CD4-positive, alpha-beta T cell treated with Interleukin-4 for 4 hours (primary cell): ENCODE results near the gene ZCCHC17.

ENCODE experiments used
- DNase-seq: peaks from one replicate; pipeline ENCODE4 v3.0.0-alpha.2; 2020

ZCCHC17 gene

DNA sequence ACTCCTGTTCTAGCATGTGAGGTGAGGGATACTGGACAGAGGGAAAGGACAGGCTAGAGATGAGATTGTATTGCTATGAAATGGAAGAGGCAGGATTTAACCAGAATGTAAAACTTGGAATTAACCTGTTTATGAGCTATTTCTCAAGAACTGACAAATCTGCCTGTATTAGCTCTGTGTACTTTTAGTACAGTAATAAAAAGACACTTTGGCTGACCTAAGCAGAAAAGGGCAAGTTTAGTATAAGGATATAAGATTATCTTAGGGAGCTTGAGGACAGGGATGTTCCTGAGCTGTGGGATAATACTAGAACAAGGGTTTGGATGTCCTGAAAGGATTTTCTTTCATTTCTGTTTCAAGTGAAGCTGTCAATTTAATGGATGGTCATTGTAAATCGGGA is 11.2 kb downstream of the ZCCHC17 start:
- DNase-seq, result no peak

DNA sequence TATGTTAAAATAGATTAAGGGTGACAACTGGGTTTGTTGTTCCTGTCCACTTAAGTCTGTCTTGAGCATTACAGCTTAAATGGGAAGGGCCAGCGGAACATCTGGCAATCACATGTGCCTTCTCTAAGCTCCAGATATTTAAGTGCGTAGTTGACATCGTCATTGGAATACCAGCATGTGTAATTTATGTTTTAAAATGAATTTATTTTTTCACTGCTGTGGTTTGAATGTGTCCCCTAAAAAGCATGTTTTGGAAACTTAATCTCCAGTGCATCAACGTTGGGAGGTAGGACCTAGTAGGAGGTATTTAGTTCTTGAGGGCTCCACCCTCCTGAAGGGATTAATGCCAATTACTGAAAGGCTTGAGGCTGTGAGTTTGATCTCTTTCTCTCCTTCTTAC is 13.4 kb downstream of the ZCCHC17 start:
- DNase-seq, result no peak

DNA sequence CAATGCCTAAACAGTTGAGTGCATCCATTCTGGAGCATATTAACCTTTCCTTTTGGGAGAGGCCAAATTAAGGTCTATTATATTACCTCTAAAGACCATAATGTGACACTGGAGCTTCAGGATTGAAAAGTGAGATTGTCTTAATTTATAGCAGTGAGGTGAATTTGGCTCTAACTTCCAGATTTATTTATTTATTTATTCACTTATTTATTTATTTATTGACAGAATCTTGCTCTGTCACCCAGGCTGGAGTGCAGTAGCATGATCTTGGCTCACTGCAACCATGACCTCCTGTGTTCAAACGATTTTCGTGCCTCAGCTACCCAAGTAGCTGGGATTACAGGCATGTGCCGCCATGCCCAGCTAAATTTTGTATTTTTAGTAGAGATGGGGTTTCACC is 19.1 kb downstream of the ZCCHC17 start:
- DNase-seq, result no peak

DNA sequence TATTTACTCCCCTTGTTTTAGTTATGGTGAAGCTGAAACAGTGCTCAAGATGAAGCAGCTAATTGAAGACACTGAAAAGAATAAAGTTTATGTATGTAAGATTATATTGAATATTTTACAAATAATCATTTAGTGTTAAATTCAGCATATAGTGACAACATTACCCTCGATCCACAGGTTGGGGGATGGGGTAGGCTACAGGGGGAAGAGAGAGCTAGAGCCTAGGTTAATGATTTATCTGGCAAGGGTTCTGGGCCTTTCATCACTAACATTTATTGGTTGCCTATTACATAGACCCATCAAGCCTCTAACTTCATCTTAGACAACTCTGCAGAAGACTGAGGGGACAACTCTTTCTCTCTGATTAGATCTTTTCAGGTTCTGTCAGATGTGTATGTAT is 21.3 kb downstream of the ZCCHC17 start:
- no peak for DNase-seq

DNA sequence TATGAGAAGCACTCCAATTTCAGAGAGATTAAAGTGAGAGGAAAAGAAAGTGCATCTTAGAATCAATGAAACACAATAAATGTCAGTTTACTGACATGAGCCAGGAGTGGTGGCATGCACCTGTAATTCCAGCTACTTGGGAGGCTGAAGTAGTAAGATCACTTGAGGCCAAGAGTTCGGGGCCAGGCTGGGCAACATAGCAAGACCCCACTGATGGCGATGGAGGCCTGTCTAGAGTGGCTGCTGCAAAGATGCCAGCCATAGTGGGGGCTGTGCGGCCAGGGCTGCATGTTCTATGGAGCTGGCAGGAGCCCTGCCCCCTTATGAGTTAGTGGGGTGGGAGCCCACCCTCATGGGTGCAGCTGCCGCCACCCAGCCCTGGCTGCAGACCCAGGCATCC is 27.3 kb downstream of the ZCCHC17 start:
- no peak for DNase-seq

DNA sequence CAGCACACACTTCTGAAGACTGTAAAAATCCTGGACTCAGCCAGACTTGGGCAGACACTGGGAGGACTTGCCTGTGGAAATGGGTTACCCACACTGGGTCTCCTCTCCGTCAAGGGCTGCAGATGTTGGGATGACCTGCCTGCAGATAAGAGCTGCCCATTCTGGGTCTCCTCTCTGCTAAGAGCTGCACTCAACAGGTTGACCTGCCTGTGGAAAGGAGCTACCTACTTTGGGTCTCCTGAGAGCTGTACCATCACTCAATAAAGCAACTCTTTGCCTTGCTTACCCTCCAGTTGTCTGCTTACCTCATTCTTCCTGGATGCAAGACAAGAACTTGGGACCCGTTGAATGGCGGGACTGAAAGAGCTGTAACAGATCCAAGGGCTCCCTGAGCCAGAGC is 28.2 kb downstream of the ZCCHC17 start:
- DNase-seq, result no peak

DNA sequence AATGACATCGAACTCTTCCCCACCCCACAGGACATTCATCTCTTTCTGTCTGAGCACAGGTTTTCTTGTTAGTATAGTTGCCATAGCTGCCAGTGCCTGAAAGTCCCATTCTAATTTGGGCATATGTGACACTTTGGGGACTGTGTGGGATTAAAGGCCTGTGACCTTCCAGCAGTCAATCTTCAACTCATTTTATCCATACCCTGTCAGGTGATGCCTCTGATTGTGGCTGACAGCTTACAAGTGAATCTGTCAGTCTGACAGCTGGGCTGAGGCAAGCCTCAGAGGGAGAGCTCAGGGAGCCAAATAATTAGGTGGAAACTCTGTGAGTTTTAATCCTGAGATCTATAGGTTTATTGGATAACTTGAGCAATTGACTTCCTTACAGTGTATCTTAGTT is 29.6 kb downstream of the ZCCHC17 start:
- DNase-seq, result no peak

DNA sequence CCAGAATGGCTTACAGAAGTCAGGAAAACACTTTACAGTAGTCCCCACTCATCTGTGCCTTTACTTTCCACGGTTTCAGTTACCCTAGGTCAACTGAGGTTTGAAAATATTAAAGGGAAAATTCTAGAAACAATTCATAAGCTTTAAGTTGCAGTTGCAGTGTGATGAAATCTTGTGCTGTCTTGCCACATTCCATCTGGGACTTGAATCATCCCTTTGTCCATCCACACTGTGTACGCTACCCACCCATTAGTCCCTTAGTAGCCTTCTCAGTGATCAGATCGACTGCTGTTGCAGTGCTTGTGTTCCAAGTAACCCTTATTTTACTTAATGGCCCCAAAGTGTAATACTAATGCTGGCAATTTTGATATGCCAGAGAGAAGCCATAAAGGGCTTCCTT is 30.5 kb downstream of the ZCCHC17 start:
- no peak for DNase-seq

DNA sequence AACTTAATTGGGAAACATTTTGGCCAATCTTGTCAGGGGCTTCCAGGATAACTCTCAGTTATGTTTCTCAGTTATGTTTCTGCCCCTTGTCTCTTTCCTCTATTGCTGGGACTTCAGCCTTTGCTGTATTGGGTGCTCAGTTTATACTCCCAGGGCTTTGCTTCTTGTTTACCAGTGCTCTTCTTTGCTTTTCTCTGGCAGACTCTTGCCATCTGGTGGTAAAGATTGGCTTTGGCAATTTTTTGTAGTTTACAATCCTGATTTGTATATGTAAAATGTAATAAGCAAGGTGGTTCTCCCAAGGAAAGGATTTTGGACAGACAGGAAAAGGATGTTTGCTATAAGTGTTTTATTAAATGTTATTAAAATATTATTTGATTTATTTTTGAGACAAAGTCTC is 38.2 kb downstream of the ZCCHC17 start:
- peak; percentile 11 for DNase-seq

DNA sequence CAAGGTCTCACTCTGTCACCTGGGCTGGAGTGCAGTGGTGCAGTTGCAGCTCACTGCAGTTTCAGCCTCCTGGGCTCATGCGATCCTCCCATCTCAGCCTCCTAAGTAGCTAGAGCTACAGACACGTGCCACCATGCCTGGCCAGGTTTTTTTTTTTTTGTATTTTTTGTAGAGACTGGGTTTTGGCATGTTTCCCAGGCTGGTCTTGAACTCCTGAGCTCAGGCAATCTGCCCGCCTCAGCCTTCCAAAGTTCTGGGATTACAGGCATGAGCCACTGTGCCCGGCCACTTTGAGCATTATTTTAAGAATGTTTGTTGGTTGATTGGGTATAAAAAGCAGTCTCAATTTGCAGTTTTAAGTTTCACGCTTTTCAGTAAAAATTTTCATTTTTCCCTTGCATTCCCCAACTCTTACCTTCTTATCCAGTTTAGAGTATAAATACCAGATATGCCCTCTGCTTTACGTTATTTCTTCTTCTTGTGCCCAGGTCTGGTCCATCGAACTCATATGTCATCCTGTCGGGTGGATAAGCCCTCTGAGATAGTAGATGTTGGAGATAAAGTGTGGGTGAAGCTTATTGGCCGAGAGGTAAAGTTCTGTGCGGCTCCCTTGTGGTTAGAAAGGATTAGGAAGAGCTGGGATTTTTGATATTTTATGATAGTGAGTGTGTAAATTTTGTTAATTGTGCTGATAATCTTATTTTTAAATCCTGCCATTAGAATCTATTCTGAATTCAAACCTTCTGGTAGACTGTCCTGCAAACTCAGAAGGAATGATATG is 40.0 kb downstream of the ZCCHC17 start:
- no peak for DNase-seq

DNA sequence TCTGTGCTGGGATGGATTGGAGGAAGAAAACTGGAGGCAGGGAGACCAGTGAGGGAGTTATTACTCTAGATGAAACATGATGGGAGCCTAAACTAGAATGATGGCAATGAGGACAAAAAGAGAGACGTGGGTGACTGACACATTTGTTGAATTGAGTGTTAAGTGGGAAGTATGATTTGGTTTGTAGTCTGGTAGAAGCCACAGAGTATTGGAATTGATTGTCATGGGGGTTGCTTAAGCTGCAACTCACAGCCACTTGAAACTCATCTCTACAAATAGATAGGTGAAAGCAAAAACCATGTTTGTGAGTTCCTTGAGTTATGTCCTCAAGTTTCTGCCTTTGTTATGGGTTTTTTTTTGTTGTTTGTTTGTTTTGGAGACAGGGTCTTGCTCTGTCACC is 47.7 kb downstream of the ZCCHC17 start:
- DNase-seq, result no peak

DNA sequence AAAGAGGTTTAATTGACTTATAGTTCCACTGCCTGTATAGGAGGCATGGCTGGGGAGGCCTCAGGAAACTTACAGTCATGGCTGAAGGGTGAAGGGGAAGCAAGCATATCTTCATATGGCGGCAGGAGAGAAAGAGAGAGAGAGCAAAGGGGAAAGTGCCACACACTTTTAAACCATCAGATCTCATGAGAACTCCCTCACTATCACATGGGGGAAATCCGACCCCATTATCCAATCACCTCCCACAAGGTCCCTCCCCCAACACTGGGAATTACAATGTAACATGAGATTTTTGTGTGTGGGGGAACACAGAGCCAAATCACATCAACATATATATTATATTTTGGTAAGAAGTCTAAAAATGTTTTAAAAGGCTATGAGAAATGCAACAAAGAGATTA is 48.8 kb downstream of the ZCCHC17 start:
- DNase-seq, result no peak

DNA sequence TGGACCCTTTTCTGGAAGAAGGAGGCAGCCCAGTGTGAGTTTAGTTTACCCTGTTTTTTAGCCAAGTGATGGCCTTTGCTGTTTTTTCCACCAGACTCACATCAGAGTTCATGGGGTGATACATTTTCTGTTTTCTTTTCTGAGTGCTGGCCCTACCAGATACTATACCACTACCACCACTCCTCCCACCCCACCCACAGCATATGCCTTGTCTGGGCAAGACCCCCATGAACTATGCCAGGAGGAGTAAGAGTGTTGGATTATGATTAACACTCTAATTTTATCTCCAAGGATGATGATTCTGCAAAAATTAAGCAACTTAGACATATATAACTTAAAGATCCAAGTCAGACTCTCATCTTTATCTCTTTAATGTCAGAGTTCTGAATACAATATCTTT is 50.0 kb downstream of the ZCCHC17 start:
- DNase-seq, result no peak

DNA sequence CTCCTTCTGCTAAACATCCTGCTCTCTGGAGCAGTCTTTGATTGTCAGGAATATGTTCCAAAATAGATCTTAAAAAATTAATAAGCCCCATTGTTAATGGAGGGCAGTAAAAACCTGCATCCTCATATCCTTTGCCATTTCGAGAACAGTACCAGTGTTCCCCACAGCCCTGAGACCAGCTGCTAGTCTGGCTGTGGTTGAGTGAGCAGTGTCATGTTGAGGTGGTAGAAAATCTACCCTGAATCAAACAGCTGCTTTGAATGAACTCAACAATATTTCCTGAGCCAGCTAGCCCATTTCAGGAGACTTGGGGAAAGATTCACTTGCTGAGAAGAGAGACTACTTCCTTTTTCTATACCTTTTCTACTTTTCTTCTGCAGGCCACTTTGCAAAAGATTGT is 51.6 kb downstream of the ZCCHC17 start:
- DNase-seq, result no peak

DNA sequence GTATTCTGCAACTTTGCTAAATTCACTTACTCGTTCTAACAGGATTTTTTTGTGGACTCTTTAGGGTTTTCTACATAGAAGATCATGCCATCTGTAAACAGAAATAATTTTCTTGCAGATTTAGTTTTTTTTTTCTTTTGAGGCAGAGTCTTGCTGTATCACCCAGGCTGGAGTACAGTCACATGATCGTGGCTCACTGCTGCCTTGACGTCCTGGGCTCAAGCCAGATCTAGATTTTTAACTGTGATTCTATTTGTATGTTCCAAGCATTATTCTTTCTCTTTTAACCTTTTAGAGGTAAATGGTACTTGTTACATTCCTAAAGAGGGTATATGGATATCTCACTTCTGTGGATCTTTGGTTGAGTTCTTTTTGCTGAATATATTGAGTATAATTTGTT is 57.5 kb downstream of the ZCCHC17 start:
- no peak for DNase-seq

DNA sequence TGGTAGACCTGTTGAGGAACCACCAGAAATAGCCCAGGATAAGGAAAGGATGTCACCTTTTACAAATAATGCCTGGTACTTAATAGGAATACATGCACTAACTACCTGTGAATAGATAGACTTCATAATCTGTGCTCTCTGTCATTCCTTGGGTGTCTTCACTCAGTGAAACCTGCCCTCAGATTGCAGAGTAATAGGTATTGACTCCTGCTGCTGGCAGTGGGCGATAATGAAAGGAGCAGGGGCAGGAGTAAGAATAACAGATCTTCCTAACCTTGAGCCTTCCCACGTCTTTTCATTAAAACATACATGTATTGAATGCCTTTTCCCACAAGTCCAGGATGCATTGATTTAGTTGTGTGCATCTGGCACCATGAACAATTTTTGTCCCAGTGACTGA is 59.6 kb downstream of the ZCCHC17 start:
- no peak for DNase-seq

DNA sequence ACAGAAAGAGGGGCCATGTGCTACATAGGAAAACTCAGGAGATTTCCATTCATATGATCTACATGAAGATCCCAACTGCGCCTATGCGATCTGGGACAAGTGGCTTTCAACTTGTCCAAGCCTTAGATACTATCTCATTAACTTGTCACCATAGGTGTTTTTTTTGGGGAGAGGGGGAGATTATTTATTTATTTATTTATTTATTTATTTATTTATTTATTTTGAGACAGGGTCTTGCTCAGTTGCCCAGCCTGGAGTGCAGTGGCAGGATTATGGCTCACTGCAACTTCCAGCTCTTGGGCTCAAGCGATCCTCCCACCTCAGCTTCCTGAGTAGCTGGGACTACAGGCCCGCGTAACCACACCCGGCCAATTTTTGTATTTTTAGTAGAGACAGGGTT is 64.8 kb downstream of the ZCCHC17 start:
- no peak for DNase-seq

DNA sequence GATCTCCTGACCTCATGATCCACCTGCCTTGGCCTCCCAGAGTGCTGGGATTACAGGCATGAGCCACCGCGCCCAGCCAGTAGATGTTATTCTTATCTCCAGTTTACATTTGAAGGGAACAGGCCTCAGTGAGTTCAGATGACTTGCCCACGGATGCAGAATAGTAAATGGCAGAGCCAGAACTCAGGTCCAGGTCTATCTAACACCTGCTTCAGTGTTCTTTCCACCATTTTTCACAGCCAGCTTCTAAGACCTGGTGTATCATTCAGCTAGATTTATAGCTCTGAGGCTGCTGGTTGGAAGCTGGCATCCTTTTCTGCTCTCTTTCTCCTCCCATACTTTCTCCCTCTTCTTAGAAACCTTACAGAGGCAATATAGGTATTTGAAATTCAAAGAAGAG is 65.2 kb downstream of the ZCCHC17 start:
- no peak for DNase-seq

DNA sequence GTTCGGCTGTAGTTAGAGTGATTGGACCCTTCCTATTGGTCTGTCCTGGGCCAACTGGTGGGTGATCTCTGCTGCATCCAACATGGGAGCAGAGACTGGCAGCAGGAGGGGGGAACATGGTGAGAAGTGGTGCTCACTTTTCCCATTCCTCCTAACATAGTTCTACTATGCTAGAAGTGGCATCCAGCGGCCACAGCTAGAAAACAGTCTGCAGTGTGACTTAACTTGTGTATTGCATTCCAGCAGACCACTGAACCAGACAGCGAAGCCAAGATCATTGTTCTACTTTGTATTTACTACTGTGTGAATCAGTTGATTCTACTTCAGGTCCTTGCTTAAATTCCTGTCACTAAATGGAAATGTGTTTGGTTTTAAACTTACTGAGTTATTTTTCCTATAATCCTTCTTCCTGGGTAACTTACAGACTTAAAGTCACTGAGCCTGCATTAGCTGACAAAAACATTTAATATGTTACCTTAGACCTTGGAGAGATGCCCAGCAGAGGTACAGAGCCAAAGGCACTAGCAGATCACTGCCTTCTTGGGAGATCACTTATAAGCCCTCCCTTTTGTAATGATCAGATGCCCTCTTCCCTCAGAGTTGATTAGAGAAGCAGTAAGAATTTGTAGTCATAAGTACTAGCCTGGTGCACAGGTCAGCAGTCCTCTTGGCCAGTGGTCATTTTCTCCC is 67.9 kb downstream of the ZCCHC17 start:
- DNase-seq, result no peak

DNA sequence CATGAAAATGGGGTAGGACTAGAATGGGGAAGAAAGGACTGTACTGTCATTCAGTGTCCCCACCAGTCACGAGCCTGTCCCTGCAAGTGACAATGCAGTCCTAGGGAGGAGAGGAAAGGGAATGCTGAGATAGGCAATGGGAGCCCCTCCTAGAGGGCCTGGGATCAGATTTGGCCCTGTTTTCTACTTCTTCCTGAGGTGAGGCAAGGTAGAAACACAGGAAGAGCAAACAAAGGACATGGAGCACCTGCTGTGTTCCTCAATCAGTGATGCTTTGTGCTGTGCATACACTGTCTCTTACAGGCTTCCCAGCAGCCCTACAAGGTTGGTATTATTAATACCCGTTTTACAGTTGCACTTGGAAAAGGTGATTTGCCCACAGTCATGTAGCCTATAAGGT is 70.0 kb downstream of the ZCCHC17 start:
- no peak for DNase-seq

DNA sequence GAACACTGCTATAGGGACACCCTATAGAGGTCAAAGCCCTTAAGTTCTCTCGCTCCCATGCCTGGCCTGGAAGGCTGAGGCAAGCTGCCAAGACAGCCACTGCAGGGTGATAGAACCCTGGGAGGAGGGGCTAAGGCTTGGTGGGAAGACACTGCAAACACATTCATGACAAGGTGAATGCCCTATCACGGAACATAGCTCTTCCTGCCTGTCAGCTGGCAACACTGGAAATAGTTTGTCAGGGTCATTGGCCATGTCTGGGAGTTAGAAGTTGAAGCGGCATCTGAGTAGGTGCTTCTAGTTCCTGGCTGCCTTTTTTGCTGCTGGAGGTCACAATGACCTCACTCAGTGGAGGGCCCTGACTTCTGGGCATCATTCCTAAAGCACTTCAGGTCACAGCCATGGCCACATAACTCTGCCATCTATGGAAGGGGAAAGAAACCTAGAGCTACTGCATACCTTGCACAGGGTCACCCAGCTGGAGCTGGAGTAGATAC is 71.8 kb downstream of the ZCCHC17 start:
- DNase-seq, result no peak

DNA sequence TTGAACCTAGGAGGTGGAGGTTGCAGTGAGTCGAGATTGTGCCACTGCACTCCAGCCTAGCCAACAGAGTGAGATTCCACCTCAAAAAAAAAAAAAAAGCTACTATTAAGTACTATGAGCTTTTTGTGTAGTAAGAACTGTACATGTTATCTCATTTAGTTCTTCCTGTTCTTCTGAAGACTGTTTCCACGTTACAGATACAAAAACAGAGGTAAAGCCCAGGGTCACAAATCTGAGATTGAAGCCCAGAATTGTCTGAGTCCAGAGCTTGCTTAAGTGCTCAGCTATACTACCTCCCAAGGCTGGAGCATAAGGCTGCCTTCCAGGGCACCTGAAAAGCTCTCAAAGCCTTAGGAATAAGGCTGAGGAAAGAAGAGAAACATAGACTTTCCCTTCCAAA is 73.2 kb downstream of the ZCCHC17 start:
- DNase-seq, result no peak

DNA sequence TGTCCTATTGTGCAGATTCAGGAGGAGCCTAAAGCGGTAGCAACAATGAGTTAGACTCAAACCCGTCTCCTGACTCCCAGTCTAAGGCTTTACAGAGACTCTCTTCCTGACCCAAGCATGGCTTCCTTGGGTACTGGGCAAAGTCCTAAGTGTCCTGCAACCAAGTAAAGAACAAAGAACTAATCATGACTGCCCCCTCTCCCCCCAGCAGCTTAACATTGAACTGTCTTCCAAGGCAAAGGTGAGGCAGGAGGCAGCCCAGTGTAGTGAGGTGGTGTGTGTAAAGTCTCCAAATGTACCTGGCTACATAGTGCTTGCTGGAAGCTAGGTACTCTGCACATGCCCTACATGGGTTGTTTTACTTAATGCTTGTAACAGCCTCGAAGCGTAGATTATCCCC is 73.7 kb downstream of the ZCCHC17 start:
- no peak for DNase-seq

DNA sequence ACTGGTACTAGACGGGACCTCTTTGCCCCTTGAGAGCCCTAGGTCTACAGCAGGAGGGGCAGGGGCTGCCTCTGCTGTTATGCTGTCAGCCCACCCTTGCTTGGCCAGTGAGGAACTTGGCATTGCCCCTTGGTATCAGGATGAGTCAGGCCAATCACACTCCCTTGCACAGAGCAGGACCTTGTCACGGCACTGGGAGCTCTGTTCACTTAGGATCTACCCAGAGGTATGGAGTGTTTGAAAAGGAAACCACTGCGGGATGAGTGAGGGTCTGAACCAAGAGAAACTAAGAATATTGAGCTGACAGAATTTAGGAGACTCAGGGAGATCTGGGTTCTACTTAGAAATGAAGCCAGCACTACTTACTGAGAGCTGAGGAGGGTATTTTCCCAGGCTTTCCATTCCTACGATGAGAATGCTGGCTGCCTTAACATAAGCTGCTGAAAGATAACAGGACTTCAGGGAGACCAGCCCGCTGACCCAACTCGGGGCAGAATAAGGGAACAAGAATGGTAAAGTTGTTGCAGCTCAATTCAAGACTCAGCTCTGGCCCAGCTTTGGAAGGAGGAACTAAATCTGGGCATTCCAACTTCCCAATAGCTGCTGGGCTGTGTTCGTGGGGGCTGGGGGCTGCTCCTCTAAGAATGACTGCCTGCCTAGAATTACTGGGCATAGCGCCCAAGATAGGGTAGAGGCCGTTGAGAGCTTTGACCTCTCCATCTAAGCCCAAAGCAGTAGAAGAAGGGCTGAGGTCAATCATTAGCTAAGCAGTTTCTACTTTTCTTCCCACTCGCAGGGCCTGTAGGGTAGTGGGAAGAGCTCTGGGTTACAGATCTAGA is 74.5 kb downstream of the ZCCHC17 start:
- DNase-seq, result no peak
